Spleen (tissue), 11 donors: ENCODE measurements around the gene EFHD2. TPM values are rescaled to one million over a fixed set of nuclear protein-coding genes. Genes with fewer than 3 reads are reported as not detected.
"Not testable (repeated sequence)": the region's sequence is repeated elsewhere in the genome, so short reads cannot be mapped to it uniquely, and the experiment has no call there.

ENCODE experiments used
- DNase-seq: peaks from one replicate; pipeline ENCODE4 v3.0.0-alpha.2; 2020
- H3K27ac ChIP-seq, 8 donors: fragments of 200-600 bp; sonication (generic) in 7 of 8; 1 replicate in 4 of 8; 2 replicates in 4 of 8; pipeline versions ENCODE4 v1.5.0 to v1.8.0; 2016 to 2021; ENCODE audit warnings: inconsistent platforms in 4 of 8, mild to moderate bottlenecking in 4 of 8, moderate library complexity in 1 of 8
- H3K27me3 ChIP-seq, 7 donors: fragments of 200-600 bp; sonication (generic) in 6 of 7; replicated peaks in 1 of 7; 1 replicate in 4 of 7; 2 replicates in 3 of 7; pipeline versions ENCODE4 v1.5.0 to v1.8.0; 2016 to 2021; ENCODE audit warnings: inconsistent platforms in 3 of 7, mild to moderate bottlenecking in 1 of 7
- H3K36me3 ChIP-seq, 6 donors: fragments of 200-600 bp; sonication (generic) in 5 of 6; 1 replicate in 4 of 6; 2 replicates in 2 of 6; pipeline versions ENCODE4 v1.5.0 to v1.8.0; 2016 to 2021; ENCODE audit warnings: inconsistent platforms in 2 of 6
- H3K4me1 ChIP-seq, 6 donors: fragments of 200-600 bp; sonication (generic) in 5 of 6; 1 replicate in 3 of 6; 2 replicates in 3 of 6; pipeline versions ENCODE4 v1.5.0 to v1.8.0; 2016 to 2021; ENCODE audit warnings: inconsistent platforms in 3 of 6
- H3K4me3 ChIP-seq, 8 donors: fragments of 200-600 bp; sonication (generic) in 7 of 8; 1 replicate in 4 of 8; 2 replicates in 4 of 8; pipeline versions ENCODE4 v1.5.0 to v1.8.0; 2016 to 2021; ENCODE audit warnings: inconsistent platforms in 4 of 8, mild to moderate bottlenecking in 4 of 8, moderate library complexity in 2 of 8
- H3K9me3 ChIP-seq, 8 donors: fragments of 200-600 bp; sonication (generic) in 7 of 8; 1 replicate in 4 of 8; 2 replicates in 4 of 8; pipeline versions ENCODE4 v1.5.0 to v1.8.0; 2016 to 2021; ENCODE audit warnings: inconsistent platforms in 4 of 8
- CTCF ChIP-seq, 11 experiments: fragments of 200-600 bp in 7 of 11; fragments of 450-650 bp in 4 of 11; sonication (generic) in 4 of 11; IDR thresholded peaks in 8 of 11; conservative IDR thresholded peaks in 3 of 11; 1 replicate in 7 of 11; 2 replicates in 4 of 11; pipeline versions ENCODE4 v1.4.0 to v1.8.0; 2016 to 2021; ENCODE audit warnings: antibody characterized with exemption in 11 of 11, inconsistent platforms in 4 of 11, mild to moderate bottlenecking in 1 of 11
- POLR2A ChIP-seq, 3 donors: fragments of 450-650 bp; IDR thresholded peaks; one replicate each; pipeline ENCODE4 v1.5.1; 2017; ENCODE audit warnings: antibody characterized with exemption in 3 of 3, mild to moderate bottlenecking in 1 of 3
- POLR2AphosphoS5 ChIP-seq, 3 donors: sonication (generic); formaldehyde crosslinking; IDR thresholded peaks; one replicate each; pipeline ENCODE4 v1.5.1; 2017; ENCODE audit warnings: antibody characterized with exemption in 3 of 3
- WGBS, 5 donors: extraction: QIAGEN DNeasy Blood & Tissue Kit in 3 of 5; methylation state at CpG; one replicate each; pipeline versions ENCODE4 v1.1.5 to v1.1.7; 2013 to 2018; 5-methylcytosine and 5-hydroxymethylcytosine counted together
- intact Hi-C: fragments of 100-400 bp; cut with DNase I; formaldehyde crosslinking; loops from one replicate; pipeline ENCODE4 v1.15.0; 2023; ENCODE audit warnings: low total_unique reads
- polyA plus RNA-seq, 3 donors: library from polyadenylated mRNA; stranded (reverse); fragments of 200-250 nt; gene quantifications; one replicate each; pipeline ENCODE4 v1.2.1, GENCODE V29; 2013
- total RNA-seq, 7 donors: library from RNA; depleted of rRNA in 3 of 7; stranded (reverse); fragments of >200 nt in 3 of 7; fragmentation: NEBNext Ultra II Directional in 4 of 7; extraction: Animal tissue kit (Norgen Biotek cat#: 25700) in 4 of 7; gene quantifications; one replicate each; pipeline versions ENCODE4 v1.1.0 to v1.2.1, GENCODE V29; 2016 to 2021
- donor health status: healthy with polysubstance abuse.
- donor health status: DM: no; HTN: no; CAD: no; lungs with moderate emphysema.
- donor health status: DM: no; HTN: no; CAD: no.
- donor health status: Bipolar disorder and iron deficiency.
- donor health status: healthy.
- donor health status: DM: no; HTN: no; CAD: no.
- donor health status: DM: yes; HTN: yes; CAD: no.

Gene EFHD2
- total and polyA plus RNA-seq, 10 donors: 81.8 to 226 (median 155) TPM

GRCh38 chr1:15385420-15385819 lies 24.3 kb upstream of the EFHD2 start:
- no peak for TF ChIP-seq CTCF (IDR thresholded peaks at IDR 0.05 in 8 of 11, conservative IDR thresholded peaks at IDR 0.05 in 3 of 11)
- no peak for TF ChIP-seq POLR2A (IDR thresholded peaks at IDR 0.05)
- no peak for TF ChIP-seq POLR2AphosphoS5 (IDR thresholded peaks at IDR 0.05)
- peaks cover 0 to 31% (median 21%) of the 10 kb centered on the region in 6 donors for H3K4me1 ChIP-seq
- no peaks in the 10 kb centered on the region for H3K9me3 ChIP-seq
- intact Hi-C loops: no loop called here
- no peak for DNase-seq
- WGBS, 5 donors: 83 to 98% (median 90%) methylated on average over 3 of the region's 3 CpGs
- H3K4me3 ChIP-seq: no peak overlapping the region
- no peaks in the 10 kb centered on the region for H3K36me3 ChIP-seq
- H3K27me3 ChIP-seq: peaks cover 0 to 28% (median 0%) of the 10 kb centered on the region in 7 donors
- H3K27ac ChIP-seq: no peak overlapping the region

DNA sequence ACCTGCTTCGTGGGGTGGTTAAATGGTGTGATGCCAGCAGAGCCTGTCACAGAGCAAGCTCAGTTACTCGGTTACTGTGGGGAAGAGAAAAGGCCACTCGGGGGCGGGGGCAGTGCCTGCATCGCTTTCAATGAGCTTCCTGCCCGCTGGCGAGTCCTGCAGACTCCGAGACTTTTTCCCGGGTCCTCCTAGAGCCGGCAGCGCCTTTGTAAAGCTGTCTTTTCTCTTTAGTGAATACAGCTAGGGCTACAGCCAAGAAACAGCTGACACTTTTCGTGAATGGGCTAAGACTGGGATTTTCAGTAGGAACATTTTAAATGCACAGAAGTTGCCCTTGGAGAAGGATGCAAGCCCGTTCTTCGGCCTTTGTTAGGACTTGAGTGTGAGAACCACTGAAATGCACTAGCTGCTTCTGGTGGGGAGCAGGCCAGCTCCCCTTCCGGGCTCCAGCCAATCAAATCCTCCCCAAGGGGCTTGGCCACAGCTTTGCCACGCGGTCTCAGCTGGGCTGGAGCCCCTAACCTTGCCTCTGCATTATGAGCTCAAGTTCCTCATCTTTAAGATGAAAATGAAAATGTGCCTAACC lies 23.4 kb upstream of the EFHD2 start:
- intact Hi-C loops: no loop called here
- Histone ChIP-seq H3K4me1 (peaks cover 0 to 31% (median 21%) of the 10 kb centered on the region in 6 donors), H3K27ac (no peak overlapping the region), H3K4me3 (peak overlapping the region in 2 of 8 donors; percentile 13 to 43), H3K36me3 (no peaks in the 10 kb centered on the region), H3K27me3 (peaks cover 0 to 28% (median 0%) of the 10 kb centered on the region in 7 donors), H3K9me3 (no peaks in the 10 kb centered on the region)
- DNase-seq: no peak
- 15 to 23% (median 16%) methylated on average over 15 to 17 of the region's 17 CpGs for WGBS, 5 donors
- TF ChIP-seq POLR2A (IDR thresholded peaks at IDR 0.05): no peak
- no peak for TF ChIP-seq POLR2AphosphoS5 (IDR thresholded peaks at IDR 0.05)
- no peak for TF ChIP-seq CTCF (IDR thresholded peaks at IDR 0.05 in 8 of 11, conservative IDR thresholded peaks at IDR 0.05 in 3 of 11)

DNA sequence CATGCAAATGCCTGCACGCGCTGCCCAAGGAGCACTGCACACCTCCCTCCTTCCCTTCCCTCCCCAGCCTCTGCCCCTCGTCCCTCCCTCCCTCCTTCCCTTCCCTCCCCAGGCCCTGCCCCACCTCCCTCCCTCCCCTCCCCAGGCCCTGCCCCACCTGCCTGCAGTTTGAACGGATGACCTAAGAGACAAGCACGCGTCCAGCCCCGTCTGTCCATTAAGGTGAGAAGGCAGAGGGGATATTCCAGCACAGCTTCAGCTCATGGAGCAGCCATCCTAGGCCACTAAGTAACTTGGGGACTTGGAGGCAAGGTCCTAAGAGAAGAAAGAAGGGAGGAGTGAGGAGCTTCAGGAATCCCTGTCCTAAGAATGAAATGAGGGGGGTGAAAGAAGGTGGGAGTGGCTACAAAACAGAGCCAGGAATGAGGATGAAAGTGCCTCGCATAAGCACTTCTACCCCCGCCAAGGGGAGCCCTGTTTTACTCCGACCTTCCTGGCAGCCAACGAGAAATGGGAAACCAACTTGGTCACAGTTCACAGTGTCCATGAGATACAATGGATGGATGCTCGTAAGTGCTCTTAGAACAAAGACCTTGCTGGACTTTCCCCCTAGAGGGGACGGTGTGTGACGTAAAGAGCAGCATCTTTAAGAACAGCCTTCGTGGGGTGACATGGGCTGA lies 21.3 kb upstream of the EFHD2 start:
- Histone ChIP-seq H3K36me3 (no peaks in the 10 kb centered on the region), H3K9me3 (no peaks in the 10 kb centered on the region), H3K27ac (no peak overlapping the region), H3K27me3 (peaks cover 0 to 28% (median 0%) of the 10 kb centered on the region in 7 donors), H3K4me3 (no peak overlapping the region), H3K4me1 (peaks cover 0 to 31% (median 21%) of the 10 kb centered on the region in 6 donors)
- intact Hi-C loops: no loop called here
- TF ChIP-seq CTCF (IDR thresholded peaks at IDR 0.05 in 8 of 11, conservative IDR thresholded peaks at IDR 0.05 in 3 of 11) (no peak), POLR2AphosphoS5 (IDR thresholded peaks at IDR 0.05) (no peak), POLR2A (IDR thresholded peaks at IDR 0.05) (no peak)
- WGBS, 5 donors: 71 to 90% (median 81%) methylated on average over 9 to 15 of the region's 15 CpGs
- no peak for DNase-seq

- H3K9me3 ChIP-seq, H3K27ac ChIP-seq, H3K36me3 ChIP-seq, intact Hi-C loops, DNase-seq, H3K4me3 ChIP-seq: not testable (repeated sequence)
- Histone ChIP-seq H3K27me3 (peaks cover 0 to 28% (median 0%) of the 10 kb centered on the region in 7 donors), H3K4me1 (peaks cover 0 to 20% (median 14%) of the 10 kb centered on the region in 6 donors)
- WGBS, 5 donors: 91 to 98% (median 94%) methylated on average over 8 of the region's 8 CpGs
Observed at GRCh38 chr1:15389828-15390227, 19.9 kb upstream of the EFHD2 start.
